ENCODE results near the gene FASTKD1.
"Not testable (repeated sequence)": the region's sequence is repeated elsewhere in the genome, so short reads cannot be mapped to it uniquely, and the experiment has no call there.

Gene FASTKD1

DNA sequence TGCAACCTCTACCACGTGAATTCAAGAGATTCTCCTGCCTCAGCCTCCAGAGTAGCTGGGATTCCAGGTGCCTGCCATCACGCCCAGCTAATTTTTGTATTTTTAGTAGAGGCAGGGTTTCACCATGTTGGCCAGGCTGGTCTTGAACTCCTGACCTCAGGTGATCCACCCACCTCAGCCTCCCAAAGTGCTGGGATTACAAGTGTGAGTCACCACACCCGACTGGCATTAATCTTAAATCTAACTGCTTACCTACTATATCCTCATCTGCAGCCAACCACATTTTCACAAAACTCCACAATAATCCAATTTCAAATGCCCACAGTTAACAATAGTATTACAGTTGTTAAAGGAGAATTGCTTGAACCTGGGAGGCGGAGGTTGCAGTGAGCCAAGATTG lies 2.9 kb downstream of the FASTKD1 start:
- not testable (repeated sequence) for DNase-seq

DNA sequence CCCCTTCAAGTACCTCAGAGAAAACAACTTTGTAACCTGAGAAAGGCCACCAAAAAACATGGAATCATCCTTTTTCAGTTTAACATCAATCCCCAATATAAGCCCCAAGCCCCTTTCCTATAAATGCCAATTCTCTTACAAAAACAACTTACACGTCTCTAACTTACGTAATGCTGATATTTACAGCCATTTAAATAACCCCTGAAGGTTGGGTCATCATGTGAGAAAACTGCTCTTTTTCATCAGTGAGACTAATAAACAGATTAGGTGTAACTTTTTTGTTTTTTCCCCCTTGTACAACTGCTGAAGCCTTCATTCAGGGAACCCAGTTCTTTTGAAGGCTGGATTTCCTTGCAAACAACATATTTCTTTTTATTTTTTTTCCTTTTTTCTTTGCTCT lies 3.7 kb downstream of the FASTKD1 start:
- no peak for DNase-seq

DNA sequence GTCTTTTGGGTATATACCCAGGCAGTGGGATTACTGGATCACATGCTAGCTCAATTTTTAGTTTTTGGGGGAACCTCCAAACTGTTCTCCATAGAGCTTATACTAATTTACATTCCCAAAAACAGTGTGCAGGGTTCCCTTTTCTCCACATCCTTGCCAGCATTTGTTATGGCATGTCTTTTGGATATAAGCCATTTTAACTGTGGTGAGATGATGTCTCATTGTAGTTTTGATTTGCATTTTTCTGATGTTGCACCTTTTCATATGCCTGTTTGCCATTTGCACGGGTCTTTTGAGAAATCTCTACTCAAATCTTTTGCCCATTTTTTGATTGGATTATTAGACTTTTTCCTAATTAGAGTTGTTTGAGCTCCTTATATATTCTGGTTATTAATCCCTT lies 8.0 kb downstream of the FASTKD1 start:
- no peak for DNase-seq

DNA sequence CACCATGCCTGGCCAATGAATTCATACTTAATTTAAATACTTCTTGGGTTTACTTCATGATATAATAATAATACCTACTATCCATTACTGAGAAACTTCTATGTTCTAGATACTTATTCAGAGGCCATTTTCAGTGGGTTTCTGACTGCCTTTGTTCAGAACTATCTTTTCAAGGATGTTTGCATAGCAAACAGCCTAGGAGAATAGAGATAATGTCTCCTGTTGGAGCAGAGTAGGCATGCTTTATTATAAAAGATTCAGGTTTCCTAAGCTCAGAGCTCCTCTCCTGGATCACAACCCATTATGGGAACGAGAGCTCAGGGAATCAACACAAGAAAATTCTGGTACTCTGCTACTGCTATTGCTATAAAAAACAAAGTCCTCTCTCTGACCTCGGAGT lies 11.1 kb downstream of the FASTKD1 start:
- no peak for DNase-seq

DNA sequence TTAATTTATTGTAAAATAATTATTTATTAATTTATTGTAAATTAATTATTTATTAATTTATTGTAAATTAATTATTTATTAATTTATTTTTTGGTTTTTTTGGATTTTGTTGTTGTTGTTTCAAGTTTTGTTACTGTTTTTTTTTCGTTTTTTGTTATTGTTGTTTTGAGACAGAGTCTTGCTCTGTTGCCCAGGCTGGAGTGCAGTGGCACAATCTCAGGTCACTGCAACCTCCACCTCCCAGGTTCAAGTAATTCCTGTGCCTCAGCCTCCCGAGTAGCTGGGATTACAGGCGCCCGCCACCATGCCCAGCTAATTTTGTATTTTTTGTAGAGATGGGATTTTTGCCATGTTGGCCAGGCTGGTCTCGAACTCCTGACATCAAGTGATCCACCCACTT lies 11.6 kb downstream of the FASTKD1 start:
- not testable (repeated sequence) for DNase-seq

DNA sequence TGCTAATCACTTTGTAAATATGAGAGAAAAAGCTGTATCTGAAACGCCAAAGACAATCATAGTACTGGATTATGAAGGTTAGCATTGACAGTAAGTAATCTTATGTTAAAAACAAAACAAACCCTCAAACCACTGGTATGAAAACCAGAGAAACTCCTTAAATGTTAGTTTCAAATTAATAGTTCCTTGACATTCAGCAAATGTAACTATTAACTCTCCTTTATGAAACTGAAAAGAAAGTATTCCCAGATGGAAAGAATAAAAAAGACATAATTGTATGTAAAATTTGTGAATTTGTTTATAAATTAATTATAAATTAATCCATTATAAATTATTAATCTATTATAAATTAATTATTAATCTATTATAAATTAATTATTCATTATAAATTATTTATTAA lies 12.3 kb downstream of the FASTKD1 start:
- DNase-seq, result no peak

DNA sequence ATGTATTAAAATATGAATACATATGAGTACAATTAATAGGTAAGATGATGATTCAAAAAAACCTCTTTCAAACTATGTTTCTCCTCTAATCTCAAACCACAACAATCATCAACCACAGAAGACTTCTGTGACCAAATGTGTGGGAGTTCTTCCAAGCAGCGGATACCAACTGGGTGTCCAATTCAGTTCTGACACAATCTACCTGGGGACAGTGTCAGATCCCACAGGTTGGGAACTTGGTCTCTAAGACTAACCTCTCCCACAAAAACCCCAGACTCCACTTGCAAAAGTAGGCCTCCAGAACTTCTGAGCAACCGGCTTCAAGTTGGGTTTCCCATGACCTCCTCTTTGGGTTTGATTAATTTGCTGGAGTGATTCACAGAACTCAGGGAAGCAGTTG lies 26.9 kb downstream of the FASTKD1 start:
- no peak for DNase-seq

DNA sequence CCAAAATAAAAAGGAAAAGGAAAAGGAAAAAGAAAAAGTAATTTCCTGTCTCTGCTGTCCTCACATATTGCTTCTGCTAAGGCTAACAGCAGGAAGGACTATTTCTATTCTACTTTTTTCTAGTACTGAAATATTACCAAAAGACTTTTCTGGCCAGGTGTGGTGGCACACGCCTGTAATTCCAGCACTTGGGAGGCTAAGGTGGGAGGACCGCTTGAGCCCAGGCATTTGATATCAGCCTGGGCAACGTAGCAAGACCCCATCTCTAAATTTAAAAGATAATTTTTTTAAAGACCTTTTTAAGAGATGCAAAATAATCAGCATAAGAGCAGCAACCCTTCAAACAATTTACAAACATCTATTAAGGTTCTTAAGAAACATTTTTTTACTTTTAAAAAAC lies 31.2 kb downstream of the FASTKD1 start:
- no peak for DNase-seq

DNA sequence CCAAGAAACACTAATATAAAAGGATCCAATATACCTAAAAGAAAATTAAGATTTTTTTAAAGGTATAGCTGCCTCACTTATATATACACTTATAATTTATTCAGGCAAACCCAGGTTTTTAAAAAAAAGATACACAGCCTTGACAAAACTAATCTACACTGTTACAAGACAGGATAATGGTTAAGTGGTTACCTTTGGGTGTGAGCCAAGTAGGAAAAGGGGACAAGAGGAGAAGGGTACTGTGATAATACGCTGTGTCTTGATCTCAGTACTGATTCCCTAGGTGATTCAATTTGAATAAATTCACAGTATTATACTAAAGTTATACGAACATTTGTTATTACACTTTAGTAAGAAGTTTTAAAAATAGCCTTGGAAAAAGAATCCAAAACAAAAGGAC lies 33.5 kb downstream of the FASTKD1 start:
- no peak for DNase-seq

DNA sequence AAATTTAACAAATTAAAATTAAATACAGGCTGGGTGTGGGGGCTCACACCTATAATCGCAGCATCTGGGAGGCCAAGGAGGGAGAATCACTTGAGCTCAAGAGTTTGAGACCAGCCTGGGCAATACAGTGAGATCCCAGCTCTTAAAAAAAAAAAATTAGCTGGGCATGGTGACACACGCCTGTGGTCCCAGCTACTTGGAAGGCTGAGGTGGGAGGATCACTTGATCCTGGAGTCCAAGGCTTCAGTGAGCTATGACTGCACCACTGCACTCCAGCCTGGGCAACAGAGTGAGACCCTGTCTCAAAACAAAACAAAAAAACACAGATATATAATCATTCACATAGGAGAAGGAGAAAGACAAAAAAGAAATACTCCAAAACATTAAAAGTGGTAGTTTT lies 34.2 kb downstream of the FASTKD1 start:
- DNase-seq, result not testable (repeated sequence)

DNA sequence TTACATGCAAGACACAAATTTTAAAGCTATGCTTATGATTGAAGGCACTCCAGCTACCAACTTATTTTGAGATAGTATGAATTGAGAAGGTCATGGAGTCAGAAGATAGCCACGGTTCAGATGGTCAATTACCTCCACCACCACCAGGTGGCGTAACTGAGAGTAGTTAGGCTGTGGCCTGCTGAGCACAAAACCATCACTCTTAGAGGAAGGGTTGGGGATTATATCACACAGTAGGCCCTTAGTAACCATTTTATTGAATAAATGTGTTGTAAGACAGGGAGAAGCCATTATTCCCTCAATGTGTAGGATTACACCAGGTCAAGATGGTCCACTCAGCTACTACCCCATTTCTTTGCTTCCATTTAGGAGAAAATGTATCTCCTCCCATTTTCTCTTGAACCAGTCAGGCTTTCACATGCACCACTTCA lies 45.4 kb downstream of the FASTKD1 start:
- DNase-seq, result peak; percentile 44

DNA sequence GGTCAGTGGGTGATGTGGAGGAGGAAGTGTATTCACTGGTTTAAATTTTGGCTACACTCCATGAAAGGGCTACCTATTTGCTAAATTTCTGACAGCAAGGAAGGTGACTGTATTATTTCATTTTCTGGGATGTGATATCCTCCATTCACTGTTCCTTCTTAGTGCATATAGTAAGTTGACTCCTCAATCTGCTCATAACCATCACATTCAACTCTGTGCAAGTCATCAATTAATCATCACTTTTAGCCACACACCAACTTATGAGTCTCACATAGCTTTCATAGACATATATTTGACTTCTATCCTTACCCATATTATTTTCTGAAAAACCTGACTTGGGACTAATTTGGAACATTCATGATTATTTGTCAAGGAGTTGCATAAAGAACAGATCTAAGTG lies 47.2 kb downstream of the FASTKD1 start:
- no peak for DNase-seq

DNA sequence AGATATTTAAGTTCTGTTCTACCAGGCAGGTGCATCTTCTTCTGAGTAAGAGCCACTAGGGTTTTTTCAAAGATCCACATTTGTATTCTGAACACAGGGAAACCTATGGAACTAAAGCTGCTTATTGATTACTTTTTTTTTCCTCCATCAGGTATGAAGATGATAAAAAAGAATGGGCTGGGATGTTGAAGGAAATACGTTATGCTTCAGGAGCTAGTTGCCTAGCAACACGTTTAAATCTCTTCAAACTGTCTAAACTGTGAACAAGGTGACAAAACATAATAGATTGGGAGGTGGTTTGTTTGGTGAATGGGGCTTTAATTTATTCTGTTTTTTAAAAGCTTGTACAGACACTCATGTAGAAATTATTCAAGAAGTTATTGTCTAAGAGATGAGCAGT lies 48.2 kb downstream of the FASTKD1 start:
- DNase-seq, result no peak

DNA sequence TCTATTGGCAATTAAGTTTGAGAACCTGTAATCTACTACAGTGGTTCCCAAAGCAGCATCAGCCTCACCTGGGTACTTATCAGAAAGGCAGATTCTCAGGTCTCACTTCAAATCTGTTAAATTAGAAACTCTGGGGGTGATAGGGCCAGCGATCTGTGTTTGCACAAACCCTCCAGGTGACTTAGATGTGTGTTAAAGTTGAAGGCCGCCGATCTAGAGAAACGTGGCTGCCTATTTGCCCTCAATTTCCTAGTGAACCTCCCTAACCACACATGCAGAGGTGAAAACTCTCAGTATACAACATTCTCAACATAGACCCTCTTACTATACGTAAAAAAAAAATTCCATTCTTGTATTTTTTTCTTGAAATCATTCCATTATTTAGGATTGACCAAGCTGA lies 50.0 kb downstream of the FASTKD1 start:
- no peak for DNase-seq

DNA sequence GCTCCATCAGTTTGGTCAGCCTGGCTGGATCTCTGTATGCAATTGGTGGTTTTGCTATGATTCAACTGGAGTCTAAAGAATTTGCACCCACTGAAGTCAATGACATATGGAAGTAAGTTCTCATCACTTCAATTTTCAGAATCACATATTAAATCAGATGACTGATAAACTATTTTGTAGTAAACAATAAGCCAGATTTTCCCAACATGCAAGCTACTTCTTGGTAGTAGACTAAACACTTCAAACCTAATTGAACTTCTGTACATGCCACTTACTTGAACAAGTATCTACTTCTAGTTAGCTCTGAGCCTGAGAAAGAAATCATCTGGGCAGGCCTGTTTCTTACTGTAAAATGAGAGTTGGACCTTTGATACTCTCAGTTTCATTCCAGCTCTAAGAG lies 52.8 kb downstream of the FASTKD1 start:
- no peak for DNase-seq

DNA sequence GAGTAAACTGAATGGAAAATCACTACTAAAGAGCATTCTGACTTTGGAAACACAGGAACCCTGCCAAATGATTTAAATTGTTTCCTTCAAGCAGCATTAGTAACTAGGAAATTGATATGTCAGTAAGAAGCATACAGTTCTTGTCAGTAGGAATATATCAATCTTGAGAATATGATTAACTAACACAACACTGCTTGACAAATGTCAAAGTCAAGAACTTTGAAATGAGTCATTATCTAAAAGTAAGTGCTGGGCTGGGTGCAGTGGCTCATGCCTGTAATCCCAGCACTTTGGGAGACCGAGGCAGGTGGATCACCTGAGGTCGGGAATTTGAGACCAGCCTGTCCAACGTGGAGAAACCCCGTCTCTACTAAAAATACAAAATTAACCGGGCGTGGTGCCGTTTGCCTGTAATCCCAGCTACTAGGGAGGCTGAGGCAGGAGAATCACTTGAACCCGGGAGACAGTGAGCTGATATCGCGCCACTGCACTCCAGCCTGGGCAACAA lies 57.1 kb downstream of the FASTKD1 start:
- DNase-seq, result not testable (repeated sequence)

DNA sequence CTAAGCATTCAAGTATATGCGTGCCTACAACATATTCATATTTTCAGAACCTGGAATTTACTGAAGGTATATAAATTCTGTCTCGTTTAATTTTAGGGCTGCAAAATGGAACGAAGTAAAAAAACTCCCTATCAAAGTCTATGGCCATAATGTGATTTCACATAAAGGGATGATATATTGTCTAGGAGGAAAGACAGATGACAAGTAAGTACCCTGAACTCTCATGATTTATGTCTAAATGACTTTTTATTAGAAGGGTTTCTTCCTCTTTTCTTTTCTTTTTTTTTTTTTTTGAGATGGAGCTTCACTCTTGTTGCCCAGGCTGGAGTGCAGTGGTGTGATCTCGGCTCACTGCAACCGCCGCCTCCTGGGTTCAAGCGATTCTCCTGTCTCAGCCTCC lies 58.9 kb downstream of the FASTKD1 start:
- DNase-seq, result not testable (repeated sequence)

DNA sequence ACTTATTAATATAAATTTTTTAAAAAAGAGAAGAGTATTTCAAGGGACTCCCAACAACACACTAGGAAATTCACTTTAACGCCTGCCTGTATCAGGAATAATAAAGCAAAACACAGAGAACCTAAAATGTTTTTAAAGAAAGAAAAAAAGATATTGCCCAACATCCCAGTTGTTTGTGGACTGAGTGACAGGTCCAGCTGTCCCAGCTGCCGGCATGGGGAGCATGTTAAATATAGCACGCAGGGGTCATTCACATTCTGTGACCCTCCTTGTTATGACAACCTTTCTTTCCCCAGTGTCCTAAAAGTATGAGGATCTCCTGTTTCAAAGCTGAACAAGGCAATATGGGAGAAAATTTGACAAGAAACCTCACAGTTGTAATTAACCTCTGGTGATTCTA lies 59.7 kb downstream of the FASTKD1 start:
- DNase-seq, result peak; percentile 74

DNA sequence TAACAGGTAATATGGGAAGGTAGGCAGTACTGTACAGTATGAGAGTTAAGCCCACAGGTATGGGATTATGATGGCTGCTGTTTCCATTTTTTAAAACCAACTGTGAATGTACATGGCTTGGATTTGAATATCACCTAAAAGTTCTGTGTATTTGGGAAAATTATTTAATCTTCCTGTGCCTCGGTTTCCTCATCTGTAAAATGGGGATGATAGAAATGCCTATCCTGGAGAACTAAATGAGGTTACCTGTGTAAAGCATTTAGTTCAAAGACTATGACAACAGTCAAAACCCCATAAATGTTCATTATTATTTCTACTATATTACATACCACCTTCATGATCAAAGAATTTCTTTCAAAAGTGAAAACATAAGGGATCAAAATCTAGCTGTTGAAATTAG lies 60.6 kb downstream of the FASTKD1 start:
- DNase-seq, result no peak

DNA sequence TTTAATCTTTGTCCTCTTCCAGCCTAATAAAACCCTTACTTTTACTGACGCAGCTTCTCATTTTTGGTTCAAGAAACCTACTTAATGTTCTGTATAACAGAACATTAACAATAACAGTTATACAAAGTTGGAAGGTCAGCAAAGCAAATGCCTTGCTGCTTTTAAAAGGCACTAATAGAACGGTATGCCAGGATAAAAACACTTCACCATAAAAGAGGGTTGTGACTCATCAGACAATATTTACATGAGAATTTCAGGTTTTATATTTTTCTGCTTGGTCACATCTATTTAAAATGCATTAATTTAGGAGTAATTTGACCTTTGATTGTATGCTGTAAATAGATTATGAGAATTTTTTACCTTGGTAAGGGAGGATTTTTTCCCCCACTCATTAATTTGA lies 61.1 kb downstream of the FASTKD1 start:
- no peak for DNase-seq

DNA sequence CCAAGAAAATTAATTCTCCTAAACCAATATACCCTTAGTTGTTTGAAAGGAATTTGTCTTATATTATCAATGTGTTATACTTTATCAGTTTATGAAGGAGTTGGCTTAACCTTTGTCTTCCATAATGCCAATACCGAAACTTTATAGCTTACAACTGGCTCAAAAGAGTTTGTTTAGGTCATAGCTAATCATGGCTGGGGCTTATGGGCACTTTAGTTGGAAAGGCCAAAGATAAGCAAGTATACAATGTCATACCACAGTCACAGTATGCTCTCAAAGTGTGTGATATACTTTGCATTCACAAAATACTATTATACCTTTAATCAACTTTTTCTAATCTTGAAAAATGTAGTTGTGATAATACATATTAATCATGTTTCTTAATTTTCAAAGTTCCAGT lies 61.8 kb downstream of the FASTKD1 start:
- DNase-seq, result no peak

DNA sequence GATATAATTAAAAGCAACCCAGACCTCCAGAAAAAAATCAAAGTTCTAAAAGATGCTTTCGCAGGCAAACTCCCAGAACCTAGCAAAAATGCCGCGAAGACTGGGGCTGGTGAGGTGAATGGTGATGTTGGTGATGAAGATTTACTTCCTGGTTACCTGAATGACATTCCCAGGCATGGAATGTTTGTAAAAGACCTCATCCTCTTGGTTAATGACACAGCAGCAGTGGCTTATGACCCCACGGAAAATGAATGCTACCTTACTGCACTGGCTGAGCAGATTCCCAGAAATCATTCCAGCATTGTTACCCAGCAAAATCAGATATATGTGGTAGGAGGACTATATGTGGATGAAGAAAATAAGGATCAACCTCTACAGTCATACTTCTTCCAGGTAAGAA lies 63.2 kb downstream of the FASTKD1 start:
- DNase-seq, result no peak

DNA sequence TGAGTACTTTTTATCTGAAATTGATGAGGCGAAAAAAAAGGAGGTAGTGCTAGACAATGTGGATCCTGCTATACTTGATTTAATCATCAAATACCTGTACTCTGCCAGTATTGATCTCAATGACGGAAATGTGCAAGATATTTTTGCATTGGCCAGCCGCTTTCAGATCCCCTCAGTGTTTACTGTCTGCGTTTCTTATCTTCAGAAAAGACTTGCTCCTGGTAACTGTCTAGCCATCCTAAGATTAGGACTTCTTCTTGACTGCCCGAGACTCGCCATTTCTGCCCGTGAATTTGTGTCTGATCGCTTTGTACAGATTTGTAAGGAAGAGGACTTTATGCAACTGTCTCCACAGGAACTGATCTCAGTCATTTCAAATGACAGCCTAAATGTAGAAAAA lies 63.7 kb downstream of the FASTKD1 start:
- DNase-seq, result no peak

DNA sequence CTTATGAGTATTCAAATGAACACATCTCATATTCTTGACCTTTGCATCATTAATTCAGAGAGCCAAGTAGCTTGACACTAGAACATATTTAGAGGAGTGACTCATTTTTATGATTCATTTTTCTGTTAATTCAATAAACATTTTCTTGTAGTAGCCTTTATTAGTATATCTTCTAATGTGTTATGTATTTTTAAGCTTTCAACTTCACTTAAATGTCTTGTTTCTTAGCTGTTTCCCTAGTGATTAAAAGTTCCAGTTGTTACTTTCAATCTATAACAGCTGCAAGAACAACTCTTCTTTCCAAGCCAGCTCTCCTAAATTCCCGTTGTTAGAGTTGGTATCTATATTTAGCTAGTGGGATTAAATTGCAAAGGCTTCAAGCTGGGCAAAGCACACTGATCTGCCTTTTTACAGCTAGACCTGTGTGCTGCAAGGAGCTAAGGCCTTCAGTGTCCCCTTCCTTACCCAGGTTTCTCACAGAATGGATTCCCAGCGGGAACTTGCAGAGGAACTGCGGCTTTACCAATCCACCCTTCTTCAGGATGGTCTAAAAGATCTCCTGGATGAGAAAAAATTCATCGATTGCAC lies 64.3 kb downstream of the FASTKD1 start, which contains the start of gene KLHL41:
KLHL41 (plus strand) TSS at position 405 of the 588 bp plus-strand sequence; CDS start at position 482, 77 bp downstream.
- DNase-seq, result peak; percentile 55

DNA sequence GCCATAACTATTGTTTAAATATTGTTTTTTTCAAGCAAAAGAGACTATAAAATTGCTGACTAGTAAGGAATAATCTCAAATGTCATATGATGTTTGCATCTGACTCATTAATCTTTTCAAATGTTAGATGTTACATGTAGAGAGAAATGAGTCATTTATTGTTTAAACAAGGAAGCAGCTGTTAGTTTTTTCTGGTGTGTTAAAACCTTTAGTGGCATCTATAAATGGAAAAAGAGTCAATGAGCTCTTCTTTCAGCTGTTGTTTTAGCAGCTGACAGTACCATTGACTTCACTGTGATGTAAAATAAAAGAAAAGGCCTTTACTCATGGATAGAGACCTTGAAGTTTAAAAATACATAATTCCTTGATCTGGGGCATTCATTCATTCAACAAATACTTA lies 66.0 kb downstream of the FASTKD1 start:
- no peak for DNase-seq
